Activated T-helper 2 cell treated with anti-CD3 and anti-CD28 coated beads, Interferon-gamma antibody, Interleukin-2, Interleukin-4, amounts not matched to agents 10 μg/mL and 5 μg/mL and 100 μg/mL, durations not matched to agents 14 hours and 24 hours and 36 hours (primary cell): ENCODE results near the gene STAM2. TPM values are rescaled to one million over a fixed set of nuclear protein-coding genes. Genes with fewer than 3 reads are reported as not detected.
A peak's percentile ranks its signal among the peaks of the same experiment; 100 is the strongest.
"Not testable (repeated sequence)": the region's sequence is repeated elsewhere in the genome, so short reads cannot be mapped to it uniquely, and the experiment has no call there.

Source experiments
- DNase-seq: peaks from one replicate; pipeline ENCODE4 v3.0.0; 2021; ENCODE audit warnings: low spot score
- H3K27ac Mint-ChIP-seq: one replicate; pipeline ENCODE4 v1.8.0; 2021; ENCODE audit warnings: mixed read lengths
- H3K27me3 Mint-ChIP-seq: one replicate; pipeline ENCODE4 v1.8.0; 2021; ENCODE audit warnings: low read depth, mixed read lengths
- H3K36me3 Mint-ChIP-seq: one replicate; pipeline ENCODE4 v1.8.0; 2021; ENCODE audit warnings: low read depth, mixed read lengths
- H3K4me1 Mint-ChIP-seq: one replicate; pipeline ENCODE4 v1.8.0; 2021; ENCODE audit warnings: low read depth, mixed read lengths
- H3K4me3 Mint-ChIP-seq: one replicate; pipeline ENCODE4 v1.8.0; 2021; ENCODE audit warnings: low read depth, mild to moderate bottlenecking, moderate library complexity, mixed read lengths
- H3K9me3 Mint-ChIP-seq: one replicate; pipeline ENCODE4 v1.8.0; 2021; ENCODE audit warnings: mixed read lengths
- intact Hi-C: fragments of 100-400 bp; cut with micrococcal nuclease; formaldehyde crosslinking; loops from one replicate; pipeline ENCODE4 v1.15.1; 2023
- total RNA-seq: library from RNA; stranded (reverse); gene quantifications from 2 replicates; pipeline ENCODE4 v1.2.3, GENCODE V29; 2022

The STAM2 gene
- total RNA-seq, 1 donor from 2014 or later = 15.9 TPM

GRCh38 chr2:152122161-152122560 lies 53.4 kb downstream of the STAM2 start:
- Mint-ChIP-seq H3K4me3 (no peak overlapping the region), H3K27ac (no peak overlapping the region), H3K36me3 (peaks cover 15% of the 10 kb centered on the region), H3K27me3 (no peaks in the 10 kb centered on the region), H3K4me1 (no peaks in the 10 kb centered on the region), H3K9me3 (no peaks in the 10 kb centered on the region)
- intact Hi-C loops = no loop called here
- no peak for DNase-seq

GRCh38 chr2:152120430-152120829 lies 55.1 kb downstream of the STAM2 start:
- no peaks in the 10 kb centered on the region for H3K4me1 Mint-ChIP-seq
- H3K4me3 Mint-ChIP-seq = no peak overlapping the region
- peaks cover 14% of the 10 kb centered on the region for H3K36me3 Mint-ChIP-seq
- H3K27ac Mint-ChIP-seq = no peak overlapping the region
- H3K27me3 Mint-ChIP-seq = no peaks in the 10 kb centered on the region
- intact Hi-C loops = no loop called here
- DNase-seq = no peak
- no peaks in the 10 kb centered on the region for H3K9me3 Mint-ChIP-seq

- no peaks in the 10 kb centered on the region for H3K9me3 Mint-ChIP-seq
- peaks cover 7% of the 10 kb centered on the region for H3K36me3 Mint-ChIP-seq
- intact Hi-C loops = no loop called here
- no peak overlapping the region for H3K4me3 Mint-ChIP-seq
- H3K27ac Mint-ChIP-seq = no peak overlapping the region
- no peak for DNase-seq
- H3K27me3 Mint-ChIP-seq = no peaks in the 10 kb centered on the region
- no peaks in the 10 kb centered on the region for H3K4me1 Mint-ChIP-seq
Measured at GRCh38 chr2:152115952-152116351, 59.6 kb downstream of the STAM2 start.

GRCh38 chr2:152114366-152114765 lies 61.2 kb downstream of the STAM2 start:
- no peaks in the 10 kb centered on the region for H3K27me3 Mint-ChIP-seq
- H3K4me1 Mint-ChIP-seq = no peaks in the 10 kb centered on the region
- peaks cover 6% of the 10 kb centered on the region for H3K36me3 Mint-ChIP-seq
- no peak overlapping the region for H3K4me3 Mint-ChIP-seq
- DNase-seq = no peak
- H3K27ac Mint-ChIP-seq = no peak overlapping the region
- no peaks in the 10 kb centered on the region for H3K9me3 Mint-ChIP-seq
- intact Hi-C loops = no loop called here

DNA sequence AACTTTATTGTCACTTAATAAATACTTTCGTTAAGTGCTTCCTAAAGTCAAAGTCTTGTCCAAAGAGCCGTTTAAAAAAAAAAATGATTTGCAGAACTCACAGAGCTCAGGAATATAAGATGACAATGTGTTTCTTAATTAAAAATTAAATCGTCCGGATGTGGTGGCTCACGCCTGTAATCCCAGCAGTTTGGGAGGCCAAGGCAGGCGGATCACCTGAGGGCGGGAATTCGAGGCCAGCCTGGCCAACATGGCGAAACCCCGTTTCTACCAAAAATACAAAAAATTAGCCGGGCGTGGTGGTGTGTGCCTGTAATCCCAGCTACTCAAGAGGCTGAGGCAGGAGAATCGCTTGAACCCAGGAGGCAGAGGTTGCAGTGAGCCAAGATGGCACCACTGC lies 68.4 kb downstream of the STAM2 start:
- H3K4me1 Mint-ChIP-seq, H3K36me3 Mint-ChIP-seq, H3K9me3 Mint-ChIP-seq, H3K4me3 Mint-ChIP-seq, H3K27ac Mint-ChIP-seq, DNase-seq, intact Hi-C loops: not testable (repeated sequence)
- H3K27me3 Mint-ChIP-seq = peaks cover 15% of the 10 kb centered on the region

GRCh38 chr2:152106464-152106863 lies 69.1 kb downstream of the STAM2 start:
- no peaks in the 10 kb centered on the region for H3K4me1 Mint-ChIP-seq
- no peak for DNase-seq
- no peaks in the 10 kb centered on the region for H3K9me3 Mint-ChIP-seq
- no peak overlapping the region for H3K4me3 Mint-ChIP-seq
- intact Hi-C loops = no loop called here
- H3K36me3 Mint-ChIP-seq = no peaks in the 10 kb centered on the region
- no peak overlapping the region for H3K27ac Mint-ChIP-seq
- peaks cover 20% of the 10 kb centered on the region for H3K27me3 Mint-ChIP-seq

GRCh38 chr2:152103271-152103670 lies 72.3 kb downstream of the STAM2 start:
- Mint-ChIP-seq H3K27me3 (peaks cover 38% of the 10 kb centered on the region), H3K4me3 (no peak overlapping the region), H3K27ac (no peak overlapping the region), H3K4me1 (peaks cover 7% of the 10 kb centered on the region), H3K36me3 (no peaks in the 10 kb centered on the region), H3K9me3 (no peaks in the 10 kb centered on the region)
- no peak for DNase-seq
- intact Hi-C loops = no loop called here

DNA sequence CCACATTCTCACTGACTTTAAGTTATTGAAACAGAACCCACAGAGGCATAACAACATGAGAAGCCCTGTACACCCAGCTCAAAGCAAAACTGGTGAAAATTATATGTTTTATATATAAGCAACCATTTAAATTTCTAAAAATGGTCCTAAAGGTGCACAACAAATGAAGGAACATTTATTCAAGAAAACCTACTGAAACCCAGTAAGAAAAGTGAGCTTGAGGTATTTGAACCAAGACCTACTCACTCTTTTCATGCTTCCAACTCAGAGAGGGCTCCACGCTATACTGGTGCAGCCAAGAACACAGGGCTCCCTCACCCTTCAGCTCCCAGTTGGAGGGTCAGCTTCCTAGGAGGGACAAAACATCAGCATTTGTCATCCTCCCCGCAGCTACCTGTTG lies 74.6 kb downstream of the STAM2 start:
- intact Hi-C loops = no loop called here
- peaks cover 15% of the 10 kb centered on the region for H3K4me1 Mint-ChIP-seq

DNA sequence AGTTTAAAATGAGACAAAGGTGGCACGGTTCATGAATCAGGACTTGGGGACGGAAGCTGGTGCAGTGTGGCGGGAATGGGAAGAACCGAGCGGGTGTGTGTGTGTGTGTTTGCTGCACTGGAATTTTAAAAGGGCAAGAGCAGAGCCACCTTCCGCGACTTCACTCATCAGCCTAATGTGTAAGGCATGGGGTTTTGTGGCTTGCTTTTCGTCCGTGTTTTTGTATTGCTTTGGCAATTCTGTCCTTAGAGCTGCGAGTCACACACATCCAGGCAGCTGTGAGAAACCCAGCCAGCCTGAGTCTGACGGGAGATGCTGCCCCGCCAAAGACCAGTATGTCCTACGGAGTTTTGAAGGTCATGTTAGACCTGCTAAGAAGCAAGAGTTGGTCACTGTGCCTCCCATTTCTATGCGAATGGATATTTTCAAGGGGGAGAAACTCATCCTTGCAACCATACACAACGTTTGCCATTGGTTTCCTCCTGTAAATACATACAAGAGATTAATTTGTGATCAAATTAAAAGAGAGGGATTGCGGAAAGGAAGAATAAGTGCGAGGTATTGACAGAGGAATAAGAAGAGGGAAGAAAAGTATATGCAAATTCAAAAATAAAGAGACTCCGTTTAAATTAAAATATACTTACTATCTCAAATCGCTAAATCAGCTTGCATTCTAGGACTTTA lies 76.1 kb downstream of the STAM2 start:
- Mint-ChIP-seq H3K36me3 (no peaks in the 10 kb centered on the region), H3K27ac (no peak overlapping the region), H3K9me3 (no peaks in the 10 kb centered on the region), H3K4me1 (peaks cover 15% of the 10 kb centered on the region), H3K4me3 (peak overlapping the region; percentile 78), H3K27me3 (peaks cover 53% of the 10 kb centered on the region)
- DNase-seq = no peak
- intact Hi-C loops = no loop called here

More for the DNA sequence above, 74.6 kb downstream of the STAM2 start:
- no peaks in the 10 kb centered on the region for H3K36me3 Mint-ChIP-seq
- no peak overlapping the region for H3K4me3 Mint-ChIP-seq
- H3K27me3 Mint-ChIP-seq = peaks cover 48% of the 10 kb centered on the region
- no peak for DNase-seq
- H3K27ac Mint-ChIP-seq = no peak overlapping the region
- H3K9me3 Mint-ChIP-seq = no peaks in the 10 kb centered on the region

DNA sequence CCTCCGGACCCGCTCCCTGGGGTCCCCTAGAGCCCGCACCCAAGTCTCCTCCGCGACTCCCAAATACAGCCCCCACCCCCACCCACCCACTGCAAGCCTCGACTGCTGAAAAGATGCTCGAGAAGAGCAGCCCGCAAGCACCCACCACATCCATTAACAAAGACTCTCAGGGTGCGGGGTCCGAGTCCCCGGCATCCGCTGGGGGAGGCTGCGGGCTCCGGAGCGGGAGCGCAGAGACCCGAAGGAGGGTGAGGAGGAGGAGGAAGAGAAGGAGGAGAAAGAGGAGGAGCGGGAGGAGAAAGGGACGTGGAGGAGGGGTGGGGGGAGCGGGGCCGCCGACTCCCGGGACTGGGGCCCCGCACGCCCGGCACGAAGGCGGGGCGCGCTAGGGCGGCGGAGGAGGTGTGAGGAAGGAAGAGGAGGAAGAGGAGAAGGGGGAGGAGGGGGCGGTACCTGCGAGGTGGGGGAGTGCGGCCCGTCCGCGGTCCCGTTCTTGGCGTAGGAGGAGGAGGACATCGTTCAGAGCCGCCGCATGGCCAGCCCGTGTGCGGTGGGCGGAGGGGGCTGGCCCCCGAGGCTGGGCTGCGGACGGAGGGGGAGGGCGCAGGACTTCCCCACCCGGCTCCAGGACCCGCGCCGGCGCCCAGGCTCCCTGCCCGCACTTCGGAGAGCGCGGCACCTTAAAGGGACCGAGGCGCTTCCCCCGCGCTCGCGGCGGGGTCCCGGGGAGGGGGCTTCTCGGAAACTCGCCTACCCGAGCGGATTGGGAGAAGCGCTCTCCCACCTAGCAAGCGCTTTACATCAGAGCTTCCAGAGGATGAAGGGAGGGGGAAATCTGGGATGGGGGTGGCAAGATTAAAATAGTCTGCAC lies 76.8 kb downstream of the STAM2 start, which contains the start of gene CACNB4:
Gene CACNB4, minus strand, starts transcription at position 549 of the 871 bp plus-strand sequence.
- Mint-ChIP-seq H3K27me3 (peaks cover 52% of the 10 kb centered on the region), H3K4me3 (peak within 1 kb of the TSS; percentile 78), H3K4me1 (peaks cover 15% of the 10 kb centered on the region), H3K27ac (no peak within 1 kb of the TSS), H3K36me3 (no peaks in the 10 kb centered on the region), H3K9me3 (no peaks in the 10 kb centered on the region)
- DNase-seq = no peak
- intact Hi-C loops = no loop called here

DNA sequence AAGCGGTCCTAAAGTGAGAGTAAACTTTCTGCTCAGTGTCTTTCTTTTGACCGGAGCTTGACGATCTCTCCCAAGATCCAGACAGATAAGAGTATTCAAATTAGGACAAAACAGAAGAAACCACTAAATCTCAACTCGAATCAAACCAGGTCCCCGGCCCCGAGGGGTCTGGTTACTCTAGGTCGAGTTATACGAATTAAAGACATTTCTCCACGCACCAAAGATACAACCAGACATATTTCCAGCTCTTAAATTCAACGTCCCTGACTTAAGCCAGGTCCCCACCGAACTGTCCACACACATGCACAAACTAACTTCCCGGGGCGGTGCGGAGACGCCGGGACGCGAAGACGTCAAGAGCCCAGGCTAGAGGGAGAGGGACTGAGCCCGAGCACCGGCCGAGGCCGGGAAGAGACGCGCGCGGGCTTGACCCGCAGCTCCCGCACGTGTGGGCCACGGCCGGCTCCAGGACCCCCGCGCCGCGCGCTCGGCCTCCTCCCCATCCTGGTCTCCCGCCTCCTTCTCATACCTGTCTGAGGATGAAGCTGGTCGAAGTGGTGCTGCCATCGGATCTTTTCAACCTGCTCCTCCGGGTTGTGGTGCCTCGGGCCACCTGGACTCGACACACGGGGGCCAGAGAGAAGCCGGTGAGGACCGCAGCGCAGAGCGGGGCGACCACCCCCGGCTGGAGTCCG lies 77.6 kb downstream of the STAM2 start:
- peaks cover 15% of the 10 kb centered on the region for H3K4me1 Mint-ChIP-seq
- intact Hi-C loops = no loop called here
- no peak for DNase-seq
- H3K9me3 Mint-ChIP-seq = no peaks in the 10 kb centered on the region
- H3K36me3 Mint-ChIP-seq = no peaks in the 10 kb centered on the region
- H3K27me3 Mint-ChIP-seq = peaks cover 55% of the 10 kb centered on the region
- H3K4me3 Mint-ChIP-seq = peak overlapping the region; percentile 62
- no peak overlapping the region for H3K27ac Mint-ChIP-seq

DNA sequence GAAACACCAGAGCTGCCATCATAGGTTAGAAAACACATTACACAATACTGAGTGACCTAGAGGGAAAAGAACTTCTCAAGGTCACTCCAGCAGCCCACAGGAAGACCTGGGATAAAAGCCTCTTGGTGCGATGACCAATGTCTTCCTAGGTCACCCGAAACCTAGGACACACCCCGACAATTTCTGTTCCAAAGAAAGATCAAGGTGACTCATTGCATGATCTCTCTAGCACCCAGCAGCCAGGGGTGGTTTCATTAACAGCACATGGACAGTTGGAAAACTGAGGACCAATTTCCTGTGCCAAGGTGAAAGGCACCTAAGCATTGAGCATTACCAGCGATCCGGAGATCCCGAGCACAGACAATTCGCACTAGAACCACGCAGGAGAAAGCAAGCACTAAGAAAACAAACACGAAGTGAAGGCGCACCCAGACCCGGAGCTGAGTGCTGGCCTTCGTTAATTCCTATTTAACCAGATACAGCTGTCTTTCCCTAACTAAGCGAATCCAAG lies 78.2 kb downstream of the STAM2 start:
- intact Hi-C loops = no loop called here

More for the DNA sequence above, 78.2 kb downstream of the STAM2 start:
- Mint-ChIP-seq H3K9me3 (no peaks in the 10 kb centered on the region), H3K4me3 (peak overlapping the region; percentile 59), H3K36me3 (no peaks in the 10 kb centered on the region), H3K4me1 (peaks cover 15% of the 10 kb centered on the region), H3K27me3 (peaks cover 53% of the 10 kb centered on the region), H3K27ac (no peak overlapping the region)
- no peak for DNase-seq
